MM.1S (cell line): Measurements from ENCODE around the gene KCTD17.

Experiments
- CTCF ChIP-seq: fragments of 300-600 bp; sonication (generic); IDR thresholded peaks from 2 replicates; pipeline ENCODE4 v1.5.1; 2016; ENCODE audit warnings: antibody characterized with exemption, low read length, mixed read lengths
- EZH2 ChIP-seq: fragments of 300-600 bp; sonication (generic); optimal IDR thresholded peaks from 2 replicates; pipeline ENCODE3; 2017; ENCODE audit warnings: low read depth, mild to moderate bottlenecking, antibody characterized with exemption, low read length, mixed read lengths
- EZH2phosphoT487 ChIP-seq: fragments of 300-600 bp; sonication (generic); IDR thresholded peaks from 2 replicates; pipeline ENCODE4 v1.6.1; 2018; ENCODE audit warnings: antibody characterized with exemption, low read length

GRCh38 chr22:37090920-37091695, 39.6 kb downstream of the KCTD17 start:
- TF ChIP-seq CTCF: no peak
- TF ChIP-seq EZH2: no peak
- no peak for TF ChIP-seq EZH2phosphoT487
